ENCODE data around the gene UNC13B.
A peak's percentile ranks its signal among the peaks of the same experiment; 100 is the strongest.

The UNC13B gene

GRCh38 chr9:35161713-35162604 is at the start of gene UNC13B:
UNC13B (plus strand) TSS chr9:35162009; CDS start chr9:35162284, 275 bp downstream.
- Histone ChIP-seq H3K4me1 (ENCODE audit: control insufficient read depth in 5 of 5, insufficient read depth in 5 of 5, low read length in 5 of 5) (peaks cover 0 to 22% (median 17%) of the 10 kb centered on the region in 5 donors), H3K27ac (ENCODE audit: low read depth, low read length) (peak within 1 kb of the TSS; percentile 81), H3K9ac (ENCODE audit: low read length in 5 of 5) (peak within 1 kb of the TSS; percentile 72 to 83 (median 75)), H3K4me3 (ENCODE audit: low read depth in 1 of 5, low read length in 5 of 5) (peak within 1 kb of the TSS; percentile 75 to 98 (median 86)), H3K27me3 (ENCODE audit: control insufficient read depth in 5 of 5, insufficient read depth in 4 of 5, low read length in 5 of 5) (no peaks in the 10 kb centered on the region), H3K9me3 (ENCODE audit: control insufficient read depth in 5 of 5, low read length in 5 of 5) (no peaks in the 10 kb centered on the region), H3K36me3 (ENCODE audit: control insufficient read depth in 5 of 5, insufficient read depth in 5 of 5, low read length in 5 of 5) (no peaks in the 10 kb centered on the region)

GRCh38 chr9:35112257-35113020 is 49.4 kb upstream of the UNC13B start:
- H3K4me3 ChIP-seq (ENCODE audit: low read depth in 1 of 5, low read length in 5 of 5): peak overlapping the region in 4 of 5 donors; percentile 48 to 82 (median 68)
- peak overlapping the region; percentile 94 for H3K27ac ChIP-seq (ENCODE audit: low read depth, low read length)
- peak overlapping the region in 4 of 5 donors; percentile 64 to 77 (median 70) for H3K9ac ChIP-seq (ENCODE audit: low read length in 5 of 5)
- no peaks in the 10 kb centered on the region for H3K27me3 ChIP-seq (ENCODE audit: control insufficient read depth in 5 of 5, insufficient read depth in 4 of 5, low read length in 5 of 5)
- no peaks in the 10 kb centered on the region for H3K9me3 ChIP-seq (ENCODE audit: control insufficient read depth in 5 of 5, low read length in 5 of 5)
- peaks cover 13 to 80% (median 68%) of the 10 kb centered on the region in 5 donors for H3K4me1 ChIP-seq (ENCODE audit: control insufficient read depth in 5 of 5, insufficient read depth in 5 of 5, low read length in 5 of 5)
- peaks cover 0 to 15% (median 14%) of the 10 kb centered on the region in 5 donors for H3K36me3 ChIP-seq (ENCODE audit: control insufficient read depth in 5 of 5, insufficient read depth in 5 of 5, low read length in 5 of 5)

- no peaks in the 10 kb centered on the region for H3K27me3 ChIP-seq (ENCODE audit: control insufficient read depth in 5 of 5, insufficient read depth in 4 of 5, low read length in 5 of 5)
- no peaks in the 10 kb centered on the region for H3K9me3 ChIP-seq (ENCODE audit: control insufficient read depth in 5 of 5, low read length in 5 of 5)
- H3K27ac ChIP-seq (ENCODE audit: low read depth, low read length): peak overlapping the region; percentile 81
- peak overlapping the region; percentile 83 to 96 (median 90) for H3K4me3 ChIP-seq (ENCODE audit: low read depth in 1 of 5, low read length in 5 of 5)
- H3K36me3 ChIP-seq (ENCODE audit: control insufficient read depth in 5 of 5, insufficient read depth in 5 of 5, low read length in 5 of 5): no peaks in the 10 kb centered on the region
- H3K4me1 ChIP-seq (ENCODE audit: control insufficient read depth in 5 of 5, insufficient read depth in 5 of 5, low read length in 5 of 5): peaks cover 13 to 72% (median 64%) of the 10 kb centered on the region in 5 donors
- H3K9ac ChIP-seq (ENCODE audit: low read length in 5 of 5): peak overlapping the region; percentile 68 to 87 (median 76)
Measured at GRCh38 chr9:35114113-35114839, 47.5 kb upstream of the UNC13B start.

GRCh38 chr9:35114840-35115628 is 46.8 kb upstream of the UNC13B start:
- Histone ChIP-seq H3K4me1 (ENCODE audit: control insufficient read depth in 5 of 5, insufficient read depth in 5 of 5, low read length in 5 of 5) (peaks cover 13 to 65% (median 58%) of the 10 kb centered on the region in 5 donors), H3K9ac (ENCODE audit: low read length in 5 of 5) (peak overlapping the region; percentile 68 to 87 (median 76)), H3K36me3 (ENCODE audit: control insufficient read depth in 5 of 5, insufficient read depth in 5 of 5, low read length in 5 of 5) (no peaks in the 10 kb centered on the region), H3K4me3 (ENCODE audit: low read depth in 1 of 5, low read length in 5 of 5) (peak overlapping the region; percentile 83 to 96 (median 90)), H3K27ac (ENCODE audit: low read depth, low read length) (peak overlapping the region; percentile 81), H3K27me3 (ENCODE audit: control insufficient read depth in 5 of 5, insufficient read depth in 4 of 5, low read length in 5 of 5) (no peaks in the 10 kb centered on the region), H3K9me3 (ENCODE audit: control insufficient read depth in 5 of 5, low read length in 5 of 5) (no peaks in the 10 kb centered on the region)

- H3K4me1 ChIP-seq (ENCODE audit: control insufficient read depth in 5 of 5, insufficient read depth in 5 of 5, low read length in 5 of 5): peaks cover 9 to 56% (median 49%) of the 10 kb centered on the region in 5 donors
- H3K9me3 ChIP-seq (ENCODE audit: control insufficient read depth in 5 of 5, low read length in 5 of 5): no peaks in the 10 kb centered on the region
- peak within 1 kb of the TSS; percentile 68 to 87 (median 76) for H3K9ac ChIP-seq (ENCODE audit: low read length in 5 of 5)
- no peaks in the 10 kb centered on the region for H3K36me3 ChIP-seq (ENCODE audit: control insufficient read depth in 5 of 5, insufficient read depth in 5 of 5, low read length in 5 of 5)
- H3K4me3 ChIP-seq (ENCODE audit: low read depth in 1 of 5, low read length in 5 of 5): peak within 1 kb of the TSS; percentile 83 to 96 (median 90)
- peak within 1 kb of the TSS; percentile 81 for H3K27ac ChIP-seq (ENCODE audit: low read depth, low read length)
- no peaks in the 10 kb centered on the region for H3K27me3 ChIP-seq (ENCODE audit: control insufficient read depth in 5 of 5, insufficient read depth in 4 of 5, low read length in 5 of 5)
Measured at GRCh38 chr9:35115680-35116538, 45.9 kb upstream of the UNC13B start, which contains the start of gene ATOSB. ATOSB (minus strand) TSS chr9:35115862; CDS start chr9:35108274, 7,588 bp downstream.

GRCh38 chr9:35116539-35116897 is 45.3 kb upstream of the UNC13B start:
- Histone ChIP-seq H3K4me1 (ENCODE audit: control insufficient read depth in 5 of 5, insufficient read depth in 5 of 5, low read length in 5 of 5) (peaks cover 8 to 53% (median 46%) of the 10 kb centered on the region in 5 donors), H3K27ac (ENCODE audit: low read depth, low read length) (peak overlapping the region; percentile 81), H3K27me3 (ENCODE audit: control insufficient read depth in 5 of 5, insufficient read depth in 4 of 5, low read length in 5 of 5) (no peaks in the 10 kb centered on the region), H3K4me3 (ENCODE audit: low read depth in 1 of 5, low read length in 5 of 5) (peak overlapping the region; percentile 65 to 91 (median 86)), H3K9ac (ENCODE audit: low read length in 5 of 5) (peak overlapping the region in 4 of 5 donors; percentile 46 to 78 (median 58)), H3K9me3 (ENCODE audit: control insufficient read depth in 5 of 5, low read length in 5 of 5) (no peaks in the 10 kb centered on the region), H3K36me3 (ENCODE audit: control insufficient read depth in 5 of 5, insufficient read depth in 5 of 5, low read length in 5 of 5) (no peaks in the 10 kb centered on the region)

- Histone ChIP-seq H3K27ac (ENCODE audit: low read depth, low read length) (peak overlapping the region; percentile 81), H3K9ac (ENCODE audit: low read length in 5 of 5) (peak overlapping the region; percentile 46 to 78 (median 59)), H3K27me3 (ENCODE audit: control insufficient read depth in 5 of 5, insufficient read depth in 4 of 5, low read length in 5 of 5) (no peaks in the 10 kb centered on the region), H3K36me3 (ENCODE audit: control insufficient read depth in 5 of 5, insufficient read depth in 5 of 5, low read length in 5 of 5) (no peaks in the 10 kb centered on the region), H3K4me1 (ENCODE audit: control insufficient read depth in 5 of 5, insufficient read depth in 5 of 5, low read length in 5 of 5) (peaks cover 8 to 48% (median 41%) of the 10 kb centered on the region in 5 donors), H3K4me3 (ENCODE audit: low read depth in 1 of 5, low read length in 5 of 5) (peak overlapping the region; percentile 65 to 91 (median 86)), H3K9me3 (ENCODE audit: control insufficient read depth in 5 of 5, low read length in 5 of 5) (no peaks in the 10 kb centered on the region)
Measured at GRCh38 chr9:35116898-35117551, 44.8 kb upstream of the UNC13B start.

GRCh38 chr9:35134920-35135319 is 26.9 kb upstream of the UNC13B start:
- Histone ChIP-seq H3K27me3 (ENCODE audit: control insufficient read depth in 5 of 5, insufficient read depth in 4 of 5, low read length in 5 of 5) (no peaks in the 10 kb centered on the region), H3K27ac (ENCODE audit: low read depth, low read length) (no peak overlapping the region), H3K4me1 (ENCODE audit: control insufficient read depth in 5 of 5, insufficient read depth in 5 of 5, low read length in 5 of 5) (peaks cover 0 to 8% (median 0%) of the 10 kb centered on the region in 5 donors), H3K9me3 (ENCODE audit: control insufficient read depth in 5 of 5, low read length in 5 of 5) (peaks cover 0 to 7% (median 0%) of the 10 kb centered on the region in 5 donors), H3K36me3 (ENCODE audit: control insufficient read depth in 5 of 5, insufficient read depth in 5 of 5, low read length in 5 of 5) (no peaks in the 10 kb centered on the region), H3K4me3 (ENCODE audit: low read depth in 1 of 5, low read length in 5 of 5) (no peak overlapping the region), H3K9ac (ENCODE audit: low read length in 5 of 5) (no peak overlapping the region)

Data from subcutaneous abdominal adipose tissue (tissue), 5 donors.